ENCODE measurements around the gene IL34. TPM values are rescaled to one million over a fixed set of nuclear protein-coding genes. Genes with fewer than 3 reads are reported as not detected.

The IL34 gene
- total RNA-seq, 1 donor from 2014 or later, result 0.86 TPM

DNA sequence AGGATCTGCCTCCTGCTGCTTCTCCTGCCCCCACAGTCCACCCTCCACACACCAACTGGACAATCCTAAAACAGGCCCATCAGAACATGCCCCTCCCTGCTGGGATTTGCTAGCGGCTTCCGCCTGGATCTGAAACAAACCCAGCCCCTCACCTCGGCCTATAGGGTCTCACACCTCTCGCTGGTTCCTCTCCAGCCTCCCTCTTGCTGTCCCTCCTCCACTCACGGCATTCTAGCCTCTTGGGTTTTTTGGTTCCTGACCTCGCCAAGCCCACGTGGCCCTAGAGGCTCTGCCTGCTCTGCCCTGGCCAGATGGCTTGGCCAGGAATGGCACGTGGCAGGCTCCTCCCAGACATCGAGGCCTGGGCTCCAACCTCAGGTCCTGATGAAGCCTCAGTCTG, 55.2 kb downstream of the IL34 start:
- no peak overlapping the region for H3K4me3 ChIP-seq (ENCODE audit: low read depth, low read length)
- TF ChIP-seq, protein P1, sequence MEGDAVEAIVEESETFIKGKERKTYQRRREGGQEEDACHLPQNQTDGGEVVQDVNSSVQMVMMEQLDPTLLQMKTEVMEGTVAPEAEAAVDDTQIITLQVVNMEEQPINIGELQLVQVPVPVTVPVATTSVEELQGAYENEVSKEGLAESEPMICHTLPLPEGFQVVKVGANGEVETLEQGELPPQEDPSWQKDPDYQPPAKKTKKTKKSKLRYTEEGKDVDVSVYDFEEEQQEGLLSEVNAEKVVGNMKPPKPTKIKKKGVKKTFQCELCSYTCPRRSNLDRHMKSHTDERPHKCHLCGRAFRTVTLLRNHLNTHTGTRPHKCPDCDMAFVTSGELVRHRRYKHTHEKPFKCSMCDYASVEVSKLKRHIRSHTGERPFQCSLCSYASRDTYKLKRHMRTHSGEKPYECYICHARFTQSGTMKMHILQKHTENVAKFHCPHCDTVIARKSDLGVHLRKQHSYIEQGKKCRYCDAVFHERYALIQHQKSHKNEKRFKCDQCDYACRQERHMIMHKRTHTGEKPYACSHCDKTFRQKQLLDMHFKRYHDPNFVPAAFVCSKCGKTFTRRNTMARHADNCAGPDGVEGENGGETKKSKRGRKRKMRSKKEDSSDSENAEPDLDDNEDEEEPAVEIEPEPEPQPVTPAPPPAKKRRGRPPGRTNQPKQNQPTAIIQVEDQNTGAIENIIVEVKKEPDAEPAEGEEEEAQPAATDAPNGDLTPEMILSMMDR (conservative IDR thresholded peaks at IDR 0.05; ENCODE audit: low read depth, low read length), result no peak
- DNase-seq (ENCODE audit: low read depth), result no peak

DNA sequence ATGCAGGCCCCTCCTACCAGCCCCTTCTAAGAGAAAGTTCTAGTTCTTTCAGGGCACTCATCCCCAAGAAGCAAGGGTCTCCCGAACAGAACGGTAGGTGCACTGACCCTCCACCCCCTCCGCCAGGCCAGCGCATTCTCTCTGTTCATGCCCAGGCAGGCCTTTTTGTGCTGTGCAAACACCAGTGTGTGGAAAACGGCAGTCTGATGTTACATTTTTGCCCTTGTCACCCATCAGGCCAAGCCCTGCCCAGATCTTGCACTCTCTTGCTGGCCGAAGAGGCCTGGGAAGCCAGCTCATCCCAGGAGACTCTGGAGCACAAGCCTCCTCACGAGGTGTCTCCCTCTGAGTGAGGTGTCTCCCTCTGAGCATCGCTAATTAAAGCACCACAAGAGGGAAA, 55.6 kb downstream of the IL34 start:
- TF ChIP-seq, protein P1 (conservative IDR thresholded peaks at IDR 0.05; ENCODE audit: low read depth, low read length), result no peak
- H3K4me3 ChIP-seq (ENCODE audit: low read depth, low read length), result no peak overlapping the region
- DNase-seq (ENCODE audit: low read depth), result no peak

DNA sequence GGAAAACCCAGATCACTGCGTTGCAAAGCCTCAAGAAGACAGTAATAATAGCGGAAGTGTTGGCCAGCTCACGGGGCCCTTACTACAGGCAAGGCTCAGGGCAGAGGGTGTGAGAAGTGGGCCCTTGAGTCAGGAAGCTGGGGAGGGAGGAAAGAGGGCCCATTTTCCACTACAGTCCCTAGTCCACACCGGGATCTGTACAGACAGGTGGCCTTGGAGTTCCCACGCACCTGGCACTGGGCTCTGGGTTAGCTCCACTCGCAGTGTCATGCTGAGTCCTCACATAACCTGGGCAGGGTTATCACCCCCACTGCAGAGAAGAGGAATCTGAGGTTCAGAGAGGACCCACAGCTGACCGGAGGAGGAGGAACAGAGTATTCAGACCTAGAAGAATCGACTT, 56.3 kb downstream of the IL34 start:
- DNase-seq (ENCODE audit: low read depth), result no peak
- H3K4me3 ChIP-seq (ENCODE audit: low read depth, low read length), result no peak overlapping the region
- TF ChIP-seq, protein P1 (conservative IDR thresholded peaks at IDR 0.05; ENCODE audit: low read depth, low read length), result no peak

DNA sequence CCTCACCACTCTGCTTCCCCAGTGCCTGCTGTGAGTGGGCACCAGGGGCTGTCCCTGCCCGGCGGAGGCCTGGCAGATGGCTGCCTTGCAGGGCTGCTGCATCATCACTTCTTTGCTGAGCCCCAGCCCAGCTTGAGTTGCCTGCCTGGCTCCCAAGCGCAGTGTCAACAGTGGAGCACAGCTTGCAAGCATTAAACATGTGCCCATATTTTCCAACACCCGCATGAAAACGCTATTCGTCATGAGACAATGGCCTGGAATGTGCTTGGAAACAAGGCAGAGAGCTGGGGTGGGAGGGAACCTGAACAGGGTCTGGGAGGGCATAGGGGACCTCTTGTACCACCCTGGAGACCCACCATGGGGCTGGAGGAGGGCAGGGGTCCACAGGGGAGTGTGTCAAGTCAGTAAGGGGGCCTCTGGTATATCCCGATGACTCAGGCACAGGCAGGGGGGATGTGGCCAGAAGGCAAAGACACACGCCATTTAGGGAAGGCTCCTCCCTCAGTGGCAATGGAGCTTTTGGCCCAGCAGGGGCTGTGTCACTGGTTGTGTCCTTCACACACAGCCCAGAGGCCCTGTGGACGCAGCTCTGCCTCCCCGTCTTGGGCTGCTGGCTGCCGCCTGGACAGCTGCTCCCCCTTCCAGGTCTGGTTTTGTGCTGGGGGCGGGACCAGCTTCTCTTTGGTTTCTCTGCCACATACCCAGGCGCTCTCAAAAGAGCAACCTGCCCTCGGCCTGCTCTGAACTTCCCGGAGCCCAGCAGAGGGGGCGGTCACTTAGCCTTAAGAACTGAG, 56.9 kb downstream of the IL34 start:
- H3K4me3 ChIP-seq (ENCODE audit: low read depth, low read length), result no peak overlapping the region
- TF ChIP-seq, protein P1 (conservative IDR thresholded peaks at IDR 0.05; ENCODE audit: low read depth, low read length), result peak; percentile 20
- DNase-seq (ENCODE audit: low read depth), result no peak

DNA sequence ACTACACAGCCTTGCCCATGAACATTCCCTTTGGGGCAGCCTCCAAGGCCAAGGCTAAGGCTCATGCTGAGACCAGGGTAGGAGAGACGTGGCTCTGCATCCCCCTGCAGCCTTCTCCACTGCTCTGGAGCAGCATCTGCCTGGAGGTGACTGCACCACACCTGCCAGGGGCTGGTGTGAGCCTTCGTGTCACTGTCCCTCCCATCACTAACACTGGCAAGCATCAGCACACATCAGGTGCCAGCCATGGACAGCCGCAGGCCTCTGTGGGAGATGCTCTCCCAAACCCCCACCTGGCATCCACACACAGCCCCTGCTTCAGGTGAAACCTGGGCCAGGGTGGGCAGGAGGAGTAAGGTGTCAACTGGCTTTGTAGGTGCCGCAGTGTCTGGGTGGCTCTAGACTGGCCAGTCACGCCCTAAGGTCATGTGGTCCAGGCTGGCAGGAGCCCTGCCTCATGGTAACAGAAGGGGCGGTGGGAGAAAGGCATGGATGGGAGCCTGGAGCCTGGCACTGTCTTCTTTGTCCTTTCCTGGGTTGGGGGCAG, 57.5 kb downstream of the IL34 start:
- TF ChIP-seq, protein P1 (conservative IDR thresholded peaks at IDR 0.05; ENCODE audit: low read depth, low read length), result no peak
- no peak for DNase-seq (ENCODE audit: low read depth)
- no peak overlapping the region for H3K4me3 ChIP-seq (ENCODE audit: low read depth, low read length)

DNA sequence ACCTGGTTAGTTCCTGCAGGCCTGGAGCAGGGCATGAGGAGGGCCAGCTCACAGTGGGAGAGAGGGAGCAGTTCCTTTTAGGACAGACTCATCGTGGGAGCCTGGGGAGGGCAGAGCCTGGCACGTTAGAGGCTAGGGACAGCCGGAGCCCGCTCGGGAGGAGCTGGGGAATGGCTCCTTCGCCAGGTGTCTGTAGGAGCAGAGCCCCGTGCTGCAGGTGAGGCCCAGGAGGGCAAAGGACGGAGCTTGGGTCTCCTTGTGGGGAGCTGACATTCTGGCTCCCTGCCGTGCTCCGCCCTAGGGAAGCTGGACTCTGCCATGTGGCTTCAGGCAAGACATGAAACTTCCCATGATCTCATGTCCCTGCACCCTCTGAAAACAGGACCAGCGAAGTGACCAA, 58.2 kb downstream of the IL34 start:
- no peak for DNase-seq (ENCODE audit: low read depth)
- no peak overlapping the region for H3K4me3 ChIP-seq (ENCODE audit: low read depth, low read length)
- TF ChIP-seq, protein P1 (conservative IDR thresholded peaks at IDR 0.05; ENCODE audit: low read depth, low read length), result no peak

DNA sequence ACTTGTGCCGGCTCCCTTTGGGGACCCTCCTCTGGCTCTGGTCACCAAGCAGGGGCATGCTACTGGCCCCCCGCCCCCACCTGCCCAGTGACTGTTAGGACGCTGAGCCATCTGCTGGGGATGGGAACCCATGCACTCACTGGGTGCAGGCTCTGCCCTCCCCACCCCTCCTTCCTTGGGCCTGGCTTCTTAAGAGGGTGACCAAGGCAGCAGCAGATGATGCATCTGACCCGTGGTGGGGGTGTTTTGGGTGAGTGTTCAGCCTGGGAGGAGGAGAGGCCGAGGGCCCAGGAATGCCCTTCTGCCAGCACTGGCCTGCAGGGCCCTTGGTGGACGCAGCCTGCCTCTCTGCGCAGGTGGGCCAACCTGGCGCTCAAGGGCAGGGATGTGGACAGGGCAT, 58.7 kb downstream of the IL34 start:
- TF ChIP-seq, protein P1 (conservative IDR thresholded peaks at IDR 0.05; ENCODE audit: low read depth, low read length), result no peak
- no peak for DNase-seq (ENCODE audit: low read depth)
- H3K4me3 ChIP-seq (ENCODE audit: low read depth, low read length), result no peak overlapping the region
